B cell (primary cell): ENCODE data around the gene TRDN.

Experiments
- CTCF ChIP-seq: fragments of 200-600 bp; IDR thresholded peaks from one replicate; pipeline ENCODE4 v1.8.0; 2022; ENCODE audit warnings: antibody characterized with exemption, mild to moderate bottlenecking
- EZH2 ChIP-seq: IDR thresholded peaks from 2 replicates; pipeline ENCODE4 v1.6.1; 2012; ENCODE audit warnings: borderline replicate concordance, low read depth, mild to moderate bottlenecking, moderate library complexity, low read length; ENCODE audit not compliant: insufficient read depth, poor library complexity, severe bottlenecking

DNA sequence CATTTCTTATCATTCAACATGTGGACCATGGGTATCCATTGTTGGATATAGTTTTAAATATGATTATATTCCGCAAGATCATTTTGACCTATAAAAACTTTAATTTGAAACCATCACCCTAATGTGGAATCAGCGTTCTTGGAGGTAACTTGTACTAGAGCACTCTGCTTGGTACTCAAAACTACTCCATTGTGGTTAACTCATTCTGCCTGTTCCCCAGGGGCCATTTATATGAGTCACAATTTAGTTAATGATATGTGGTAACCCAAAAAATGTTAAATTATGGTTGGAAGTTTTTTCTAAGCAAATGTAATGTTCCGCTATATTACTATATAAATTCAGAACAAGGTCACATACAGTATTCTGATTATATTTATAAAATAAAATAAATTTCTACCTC lies 109.3 kb downstream of the TRDN start:
- TF ChIP-seq CTCF: no peak
- TF ChIP-seq EZH2: no peak
